Midbrain (tissue), 1 donor: ENCODE measurements around the gene NINJ1.
A peak's percentile ranks its signal among the peaks of the same experiment; 100 is the strongest.

Experiments used
- DNase-seq: peaks from one replicate; lab custom pipeline; 2025; lab: John Stamatoyannopoulos, UW

Gene NINJ1

GRCh38 chr9:93087971-93088655, 45.9 kb downstream of the NINJ1 start:
- no peak for DNase-seq

- DNase-seq = no peak
Observed at GRCh38 chr9:93086447-93087224, 47.4 kb downstream of the NINJ1 start.

- no peak for DNase-seq
Observed at GRCh38 chr9:93085676-93086075, 48.4 kb downstream of the NINJ1 start.

GRCh38 chr9:93084471-93084881, 49.6 kb downstream of the NINJ1 start:
- no peak for DNase-seq

DNA sequence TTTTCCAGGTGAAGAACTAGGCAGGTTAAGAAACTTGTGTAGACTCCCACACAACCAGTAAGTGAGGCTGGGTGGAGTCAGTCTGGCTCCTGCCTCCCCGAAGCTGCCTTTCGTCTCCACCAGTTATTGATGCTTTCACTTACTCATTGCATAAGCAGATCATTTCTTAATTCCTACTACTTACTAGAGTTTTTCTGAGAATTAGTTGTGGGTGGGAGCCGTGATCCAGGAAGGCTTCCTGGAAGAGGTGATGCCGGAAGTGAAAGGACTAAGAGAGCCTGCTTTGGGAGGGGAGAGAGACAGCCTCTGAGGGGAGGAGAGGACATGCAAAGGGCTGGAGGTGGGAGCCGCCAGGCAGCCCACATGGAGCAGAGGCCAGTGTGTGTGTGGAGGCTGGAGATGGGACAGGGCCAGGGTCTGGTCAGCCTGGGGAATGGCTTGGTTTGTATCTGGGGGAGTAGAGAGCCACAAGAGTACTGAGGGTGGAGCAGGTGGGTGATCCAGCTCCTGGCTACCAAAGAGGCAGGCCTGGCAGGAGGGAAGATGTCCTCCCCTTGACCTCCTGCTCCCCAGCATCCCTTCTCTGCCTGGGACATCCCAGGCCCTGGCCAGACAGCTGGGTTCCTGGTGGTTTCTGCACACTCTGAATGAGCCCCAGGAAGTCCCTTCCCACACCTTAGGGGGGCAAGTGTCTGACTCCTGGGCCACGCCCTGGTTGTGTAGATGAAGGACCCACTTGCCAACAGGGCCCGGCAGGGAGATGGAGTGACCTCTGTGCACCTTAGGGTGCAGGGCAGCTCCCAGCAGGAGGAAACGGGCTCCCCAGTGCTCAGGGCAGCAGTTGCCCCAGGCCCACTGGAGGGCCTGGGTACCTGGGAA, 50.2 kb downstream of the NINJ1 start:
- DNase-seq = no peak

DNA sequence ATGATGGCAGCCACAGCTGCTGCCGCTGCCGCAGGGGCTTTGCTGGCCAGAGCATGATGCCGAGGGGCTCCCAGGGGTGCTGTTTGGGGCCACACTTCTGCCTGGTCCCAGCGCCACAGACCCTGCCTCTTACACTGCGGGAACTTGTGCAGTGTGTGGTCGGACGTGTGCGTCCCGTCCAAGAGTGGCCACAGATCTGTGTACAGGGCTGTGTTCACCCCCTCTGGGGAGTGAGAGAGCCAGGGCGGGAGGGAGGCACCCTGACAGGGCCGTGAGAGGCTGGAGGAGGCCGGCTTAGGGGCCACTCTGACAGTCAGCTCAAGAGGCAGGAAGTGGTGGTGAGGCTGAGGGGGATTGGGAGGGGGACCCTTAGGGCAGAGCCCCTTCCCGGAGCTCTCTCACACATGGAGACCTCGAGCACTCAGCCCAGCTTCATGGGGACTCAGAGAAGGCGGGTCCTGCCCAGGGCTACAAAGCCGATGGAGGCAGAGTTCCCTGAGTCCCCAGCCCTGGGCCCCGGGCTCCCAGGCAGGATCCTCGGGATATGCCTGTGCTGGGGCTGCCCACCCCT, 51.1 kb downstream of the NINJ1 start:
- DNase-seq = no peak

GRCh38 chr9:93081931-93082330, 52.1 kb downstream of the NINJ1 start:
- no peak for DNase-seq

DNA sequence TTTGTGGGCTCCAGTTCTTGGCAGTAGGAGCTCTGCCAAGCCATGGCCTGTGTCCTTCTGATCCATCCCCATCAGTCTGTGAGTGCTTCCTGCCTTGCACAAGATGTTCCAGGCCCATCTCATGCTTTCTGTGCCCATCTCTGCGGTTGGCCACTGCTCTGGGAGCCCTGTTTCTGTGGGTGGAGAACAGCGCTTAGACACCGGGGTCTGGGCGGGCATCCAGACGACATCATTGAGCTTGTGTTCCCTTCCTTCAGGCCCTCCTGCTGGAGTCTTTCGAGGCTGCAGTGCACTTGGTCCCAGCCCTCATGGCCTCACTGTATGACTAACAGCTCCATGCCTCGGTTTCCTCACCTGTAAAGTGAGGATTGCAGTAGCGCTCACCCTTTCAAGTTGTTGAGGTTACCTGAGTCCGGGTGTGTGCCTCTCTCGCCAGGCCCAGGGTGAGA, 52.9 kb downstream of the NINJ1 start:
- DNase-seq = peak; percentile 39

GRCh38 chr9:93080406-93080805, 53.6 kb downstream of the NINJ1 start:
- no peak for DNase-seq

- DNase-seq = no peak
Observed at GRCh38 chr9:93079371-93079770, 54.7 kb downstream of the NINJ1 start.

DNA sequence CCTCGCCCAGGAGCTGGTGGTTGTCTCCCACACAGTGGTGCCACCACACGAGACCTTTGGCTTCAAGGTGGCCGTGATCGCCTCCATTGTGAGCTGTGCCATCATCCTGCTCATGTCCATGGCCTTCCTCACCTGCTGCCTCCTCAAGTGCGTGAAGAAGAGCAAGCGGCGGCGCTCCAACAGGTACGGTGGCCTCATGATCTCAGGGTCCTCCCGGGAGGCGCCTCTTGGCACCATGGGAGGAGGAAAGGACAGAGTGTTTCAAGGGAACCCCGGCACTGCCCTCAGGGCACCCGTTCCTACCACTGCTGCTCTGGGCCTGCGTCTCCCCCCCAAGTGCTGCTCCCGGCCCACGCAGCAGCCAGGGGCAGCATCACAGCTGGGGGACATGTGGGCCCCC, 56.2 kb downstream of the NINJ1 start:
- DNase-seq = no peak

DNA sequence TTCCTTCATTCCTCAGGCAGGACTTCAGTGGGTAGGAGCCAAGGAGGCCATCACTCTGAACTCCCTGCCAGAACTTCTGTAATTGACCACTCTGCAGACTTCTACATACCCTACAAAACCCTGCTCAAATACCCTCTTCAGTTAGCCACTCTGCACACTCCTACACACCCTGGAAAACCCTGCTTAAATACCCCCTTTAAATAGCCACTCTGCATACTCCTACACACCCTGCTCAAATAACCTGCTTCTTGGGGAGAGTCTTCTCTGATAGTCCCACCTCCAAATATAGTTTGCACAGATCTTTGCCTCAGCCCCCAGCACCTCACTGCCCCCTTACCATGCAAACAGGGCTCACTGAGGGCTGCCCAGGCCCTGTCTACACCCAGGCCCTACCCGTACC, 56.7 kb downstream of the NINJ1 start:
- no peak for DNase-seq

DNA sequence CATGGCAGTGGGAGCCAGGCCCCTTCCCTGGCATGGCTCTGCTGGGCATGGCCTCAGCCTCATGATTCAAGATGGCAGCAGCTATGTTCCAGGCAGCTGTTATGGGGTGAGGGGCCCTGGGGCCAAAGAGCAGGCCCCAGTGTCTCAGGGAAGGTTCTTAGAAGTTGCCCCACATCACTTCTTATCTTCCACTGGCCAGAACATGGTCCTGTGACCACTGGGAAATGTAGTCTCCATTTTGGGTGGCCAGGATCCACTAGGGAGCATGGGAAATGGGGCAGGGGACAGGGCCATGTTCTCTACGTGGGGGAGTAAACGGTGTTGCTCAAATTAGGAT, 57.3 kb downstream of the NINJ1 start:
- no peak for DNase-seq

DNA sequence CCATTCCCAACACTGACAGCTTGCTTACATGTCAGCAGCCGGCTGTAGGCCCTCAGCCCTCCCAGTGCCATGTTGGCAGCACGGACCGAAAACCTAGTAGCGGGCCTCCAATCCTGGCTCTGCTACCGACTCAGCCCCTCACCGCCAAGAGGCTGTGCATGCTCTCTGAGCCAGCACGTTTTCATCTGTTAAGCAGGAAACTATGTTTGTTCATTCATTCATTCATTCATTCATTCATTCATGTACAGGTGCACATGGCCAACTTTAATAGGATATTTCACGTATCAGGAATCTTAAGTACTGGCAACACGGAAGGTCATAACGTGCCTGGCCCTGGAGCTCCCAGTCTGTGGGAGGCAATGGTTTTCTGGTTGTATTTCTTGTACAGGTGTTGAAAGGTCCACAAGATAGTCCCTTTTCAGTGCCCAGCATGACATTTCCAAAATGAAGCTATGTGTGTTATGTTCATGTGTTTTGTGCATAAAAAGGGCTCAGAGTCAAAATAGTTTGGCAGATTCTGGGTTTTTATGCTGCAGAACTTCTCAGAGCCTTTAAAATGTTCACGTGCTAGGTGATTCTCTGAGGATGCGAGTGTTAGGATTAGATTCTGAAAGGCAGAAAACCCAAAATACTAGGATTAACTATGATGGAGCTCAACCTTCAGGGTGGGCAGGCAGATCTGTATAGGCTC, 57.8 kb downstream of the NINJ1 start:
- DNase-seq = no peak

- DNase-seq = peak; percentile 3
Observed at GRCh38 chr9:93072383-93072795, 61.7 kb downstream of the NINJ1 start.
